Hepatocyte (in vitro differentiated cells): ENCODE measurements around the gene HSD17B8.

Experiments used
- CTCF ChIP-seq: fragments of 200-600 bp; sonication (generic); IDR thresholded peaks from 2 replicates; pipeline ENCODE4 v1.5.1; 2016; ENCODE audit warnings: antibody characterized with exemption, mild to moderate bottlenecking; ENCODE audit not compliant: poor library complexity
- EZH2 ChIP-seq: fragments of 200-600 bp; sonication (generic); IDR thresholded peaks from 2 replicates; pipeline ENCODE4 v1.6.1; 2016; ENCODE audit warnings: antibody characterized with exemption, mild to moderate bottlenecking, borderline replicate concordance

GRCh38 chr6:33192105-33192646 lies 12.3 kb upstream of the HSD17B8 start, which contains the start of gene COL11A2:
- TF ChIP-seq CTCF, result no peak
- TF ChIP-seq EZH2, result no peak
